HUES64 (cell line): Measurements from ENCODE around the gene MBNL1.

Source experiments
- H3K27ac ChIP-seq: 2 replicates; pipeline ENCODE4 v1.7.0; 2013; ENCODE audit warnings: low read depth, low read length, inconsistent platforms
- H3K27me3 ChIP-seq: 2 replicates; pipeline ENCODE4 v1.6.1; 2013; ENCODE audit warnings: mild to moderate bottlenecking, low read length; ENCODE audit not compliant: insufficient read depth
- H3K36me3 ChIP-seq: 2 replicates; pipeline ENCODE4 v1.6.1; 2013; ENCODE audit warnings: mild to moderate bottlenecking, low read length; ENCODE audit not compliant: insufficient read depth
- H3K4me1 ChIP-seq: 2 replicates; pipeline ENCODE4 v1.6.1; 2013; ENCODE audit warnings: mild to moderate bottlenecking, low read length, moderate library complexity; ENCODE audit not compliant: insufficient read depth
- H3K4me3 ChIP-seq: 2 replicates; pipeline ENCODE4 v1.5.1; 2013; ENCODE audit warnings: mild to moderate bottlenecking, low read length, moderate library complexity
- H3K9ac ChIP-seq: 2 replicates; pipeline ENCODE4 v1.6.1; 2013; ENCODE audit warnings: mild to moderate bottlenecking, low read depth, low read length
- H3K9me3 ChIP-seq: 2 replicates; pipeline ENCODE4 v1.6.1; 2013; ENCODE audit warnings: low read depth, low read length; ENCODE audit not compliant: insufficient read depth
- WGBS: fragments of 150-250, 120-280 bp; methylation state at CpG from one replicate; pipeline ENCODE4 v1.1.7; 2013; ENCODE audit warnings: missing lambda C conversion rate; 5-methylcytosine and 5-hydroxymethylcytosine counted together

MBNL1 gene

DNA sequence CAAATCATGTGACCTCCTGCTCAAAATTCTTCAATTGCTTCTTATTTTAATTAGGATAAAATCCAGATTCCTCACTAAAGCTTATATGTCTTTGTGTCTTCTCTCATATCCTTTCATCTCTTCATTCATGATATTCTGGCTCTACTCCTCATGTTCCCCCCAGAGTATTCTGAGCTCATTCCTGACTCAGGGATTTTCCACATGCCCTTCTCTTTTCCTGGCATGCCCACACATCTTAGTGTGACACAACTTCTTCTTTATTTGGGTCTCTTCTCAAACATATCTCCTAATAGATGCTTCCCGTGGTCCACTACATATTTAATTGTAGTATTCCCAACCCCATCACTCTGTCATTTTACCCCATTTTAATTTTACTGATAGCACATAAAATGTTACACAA, 15.2 kb upstream of the MBNL1 start:
- H3K27me3 ChIP-seq = peaks cover 3% of the 10 kb centered on the region; the same call in 1 of the 2 replicates
- no peaks in the 10 kb centered on the region for H3K9me3 ChIP-seq
- no peak overlapping the region for H3K4me3 ChIP-seq
- no peak overlapping the region for H3K9ac ChIP-seq
- no peak overlapping the region for H3K27ac ChIP-seq
- H3K4me1 ChIP-seq = no peaks in the 10 kb centered on the region
- H3K36me3 ChIP-seq = no peaks in the 10 kb centered on the region
- WGBS = 94% methylated on average over 1 of the region's 1 CpG

DNA sequence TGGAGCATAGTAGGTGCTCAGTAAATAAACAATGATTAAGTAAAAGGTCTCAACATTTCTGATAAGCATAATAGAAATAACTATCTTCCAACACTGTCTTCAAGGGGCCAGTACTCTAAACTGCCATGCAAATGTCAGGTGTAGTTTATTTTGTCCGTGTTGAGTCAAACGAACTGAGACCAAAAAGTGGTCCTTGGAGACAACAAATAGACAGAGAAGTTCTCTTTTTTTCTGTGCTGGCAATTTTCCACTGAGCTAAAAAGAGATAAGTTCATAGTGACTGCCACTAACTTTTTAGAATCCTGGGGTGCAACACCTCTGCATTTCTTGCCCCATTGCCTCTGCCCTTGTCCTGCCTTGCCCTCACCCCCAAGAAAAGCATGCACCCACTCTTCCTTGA, 14.7 kb upstream of the MBNL1 start:
- no peaks in the 10 kb centered on the region for H3K36me3 ChIP-seq
- H3K4me1 ChIP-seq = no peaks in the 10 kb centered on the region
- 94% methylated on average over 2 of the region's 2 CpGs for WGBS
- no peak overlapping the region for H3K27ac ChIP-seq
- H3K9me3 ChIP-seq = no peaks in the 10 kb centered on the region
- no peak overlapping the region for H3K9ac ChIP-seq
- no peak overlapping the region for H3K4me3 ChIP-seq
- peaks cover 5% of the 10 kb centered on the region; the same call in 1 of the 2 replicates for H3K27me3 ChIP-seq

DNA sequence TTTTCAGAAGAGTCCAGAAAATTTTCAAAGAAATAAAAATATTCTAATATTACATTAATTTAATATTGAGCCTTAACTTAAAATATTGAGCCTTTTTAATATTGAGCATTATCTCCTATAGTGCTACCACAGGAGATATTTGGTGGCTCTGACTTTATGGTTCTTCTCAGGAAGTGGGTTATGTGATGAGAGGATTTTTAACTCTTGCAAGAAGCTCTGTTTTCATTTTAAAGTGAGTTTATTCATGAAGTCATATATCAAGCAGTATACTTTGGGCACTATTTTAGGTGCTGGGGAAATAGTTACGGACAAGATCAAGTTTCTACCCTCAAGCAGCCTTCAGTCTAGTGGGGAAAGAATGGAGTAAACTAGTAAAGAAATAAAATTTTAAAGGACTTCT, 13.4 kb upstream of the MBNL1 start:
- no peaks in the 10 kb centered on the region for H3K36me3 ChIP-seq
- no peak overlapping the region for H3K4me3 ChIP-seq
- 100% methylated on average over 1 of the region's 1 CpG for WGBS
- H3K9ac ChIP-seq = no peak overlapping the region
- no peak overlapping the region for H3K27ac ChIP-seq
- H3K9me3 ChIP-seq = no peaks in the 10 kb centered on the region
- no peaks in the 10 kb centered on the region for H3K4me1 ChIP-seq
- peaks cover 5% of the 10 kb centered on the region; the same call in 1 of the 2 replicates for H3K27me3 ChIP-seq

DNA sequence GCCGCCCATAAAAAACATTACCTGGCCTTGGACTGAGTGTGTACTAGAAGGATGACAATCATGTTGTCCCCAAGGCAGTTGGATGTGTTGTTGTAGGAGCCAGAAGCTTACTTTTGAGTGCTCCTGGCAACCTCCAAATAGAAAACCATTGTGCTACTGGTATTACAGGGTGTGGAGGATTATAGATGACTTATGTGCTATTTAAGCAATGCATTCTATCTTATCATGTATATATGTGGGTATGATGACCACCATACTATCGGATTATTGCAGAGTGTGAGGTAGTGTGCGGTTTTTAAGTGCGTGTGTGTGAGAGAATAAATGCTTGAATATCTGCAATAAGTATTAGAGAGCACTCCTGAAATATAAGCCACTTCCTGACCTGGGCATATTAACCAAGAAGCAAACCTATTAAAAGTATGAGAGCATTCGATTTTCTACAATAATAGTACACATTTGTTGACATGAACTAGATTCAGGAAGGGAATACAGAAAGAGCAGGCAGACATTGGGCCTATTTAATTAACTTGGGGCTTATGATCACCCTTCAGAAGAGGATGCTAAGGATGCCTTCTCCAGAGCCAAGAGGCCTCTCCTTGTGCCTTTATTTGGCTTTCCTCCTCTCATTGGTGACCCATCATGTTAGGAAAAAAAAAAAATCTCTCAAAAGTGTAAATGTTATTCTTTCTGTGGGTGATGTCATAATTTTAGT, 11.7 kb upstream of the MBNL1 start:
- H3K4me1 ChIP-seq = no peaks in the 10 kb centered on the region
- no peak overlapping the region for H3K4me3 ChIP-seq
- WGBS = 96% methylated on average over 5 of the region's 5 CpGs
- no peak overlapping the region for H3K27ac ChIP-seq
- H3K27me3 ChIP-seq = peaks cover 6% of the 10 kb centered on the region; the same call in 1 of the 2 replicates
- H3K9ac ChIP-seq = no peak overlapping the region
- H3K9me3 ChIP-seq = no peaks in the 10 kb centered on the region
- H3K36me3 ChIP-seq = no peaks in the 10 kb centered on the region

DNA sequence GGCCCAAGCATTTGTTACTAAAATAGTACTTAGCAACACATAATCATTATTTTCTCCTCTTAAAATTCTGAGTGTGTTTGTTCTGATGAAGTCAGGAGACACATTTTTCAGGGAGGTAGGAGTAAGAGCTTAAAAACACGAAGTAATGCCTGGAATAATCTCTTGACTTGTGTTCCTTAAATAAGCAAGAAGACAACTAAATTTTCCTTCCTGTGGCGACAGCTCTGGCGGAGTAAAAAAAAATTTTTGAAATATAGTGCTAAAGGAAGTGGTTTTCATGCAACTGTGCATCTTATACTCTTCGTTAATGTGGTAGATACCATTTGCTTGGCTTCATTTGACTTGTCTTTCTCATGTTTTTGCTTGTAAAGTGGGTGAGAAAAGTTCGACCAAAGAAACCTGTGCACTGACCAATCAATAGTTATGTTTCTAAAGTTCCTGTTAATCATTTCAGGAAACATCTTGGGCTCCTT, 11.1 kb upstream of the MBNL1 start:
- Histone ChIP-seq H3K9me3 (no peaks in the 10 kb centered on the region), H3K27ac (no peak overlapping the region), H3K9ac (no peak overlapping the region), H3K36me3 (no peaks in the 10 kb centered on the region), H3K27me3 (peaks cover 10% of the 10 kb centered on the region; the same call in 1 of the 2 replicates), H3K4me3 (no peak overlapping the region), H3K4me1 (no peaks in the 10 kb centered on the region)
- WGBS = 95% methylated on average over 5 of the region's 5 CpGs

DNA sequence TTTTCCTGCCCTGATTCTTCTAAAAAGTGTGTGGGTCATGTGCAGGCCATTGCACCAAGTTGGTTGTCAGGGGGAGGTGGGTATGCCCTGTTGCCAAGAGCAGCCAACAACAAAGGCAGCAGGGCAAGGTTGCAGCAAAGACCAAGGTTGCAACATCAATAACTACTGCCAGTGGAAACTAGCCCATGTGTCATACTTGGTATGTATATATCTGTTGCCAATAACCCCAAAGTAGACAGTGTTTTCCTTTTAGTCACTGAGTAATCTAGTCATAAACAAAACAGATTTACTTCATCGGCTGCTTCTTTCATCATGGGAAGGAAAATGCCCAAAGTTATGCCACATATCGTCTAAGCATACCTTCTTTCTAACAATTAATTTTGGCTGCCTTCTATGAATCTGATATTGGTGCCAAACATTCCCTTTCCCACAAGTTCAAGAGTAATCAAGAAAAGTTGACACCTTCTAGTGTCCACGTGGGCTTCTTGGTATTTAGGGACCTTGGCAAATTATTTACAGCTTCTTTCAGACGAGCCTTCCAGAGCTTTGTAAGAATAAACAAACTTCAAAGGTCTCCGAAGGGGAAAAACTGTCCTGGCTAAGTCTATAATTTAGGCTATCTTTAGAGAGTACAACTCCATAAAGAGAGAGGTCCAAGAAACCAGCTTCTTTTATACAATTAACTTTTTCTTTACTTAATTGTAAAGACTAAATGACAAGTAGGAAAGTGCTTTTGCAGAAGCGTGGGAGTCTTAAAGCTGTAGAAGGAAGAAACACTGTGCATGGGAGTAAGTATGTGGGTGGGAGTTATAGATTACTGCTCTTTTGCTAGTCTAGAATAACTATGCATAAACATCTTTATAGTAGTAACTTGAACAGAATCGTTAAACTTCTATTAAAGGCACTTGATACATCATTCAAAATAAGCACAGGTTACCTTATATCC, 10.0 kb upstream of the MBNL1 start:
- H3K4me3 ChIP-seq = no peak overlapping the region

DNA sequence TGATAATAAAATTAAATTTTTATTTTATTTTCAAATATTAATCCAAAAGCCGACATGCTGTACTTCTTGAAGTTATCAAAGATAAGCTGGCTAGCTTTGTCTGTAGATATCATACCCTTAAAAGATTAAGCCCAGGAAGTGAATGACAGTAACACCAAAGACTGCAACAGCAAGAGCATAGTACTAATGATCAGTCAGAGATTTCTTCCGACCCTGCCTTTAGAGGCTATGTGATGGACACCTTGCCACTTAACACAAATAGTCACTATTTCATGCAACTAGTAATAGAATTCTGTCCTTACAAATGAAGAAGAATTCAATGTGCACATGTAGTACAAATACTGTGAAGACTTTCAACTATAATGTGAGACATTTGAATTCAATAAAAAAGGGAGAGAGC, 9.3 kb upstream of the MBNL1 start:
- Histone ChIP-seq H3K4me3 (no peak overlapping the region), H3K4me1 (no peaks in the 10 kb centered on the region), H3K27me3 (peaks cover 10% of the 10 kb centered on the region; the same call in 1 of the 2 replicates), H3K9ac (no peak overlapping the region), H3K27ac (no peak overlapping the region), H3K9me3 (no peaks in the 10 kb centered on the region), H3K36me3 (no peaks in the 10 kb centered on the region)
- 77% methylated on average over 2 of the region's 2 CpGs for WGBS

More for the DNA sequence above, 10.0 kb upstream of the MBNL1 start:
- Histone ChIP-seq H3K27ac (no peak overlapping the region), H3K27me3 (peaks cover 10% of the 10 kb centered on the region; the same call in 1 of the 2 replicates), H3K4me1 (no peaks in the 10 kb centered on the region), H3K9me3 (no peaks in the 10 kb centered on the region), H3K9ac (no peak overlapping the region), H3K36me3 (no peaks in the 10 kb centered on the region)
- 89% methylated on average over 7 of the region's 7 CpGs for WGBS

DNA sequence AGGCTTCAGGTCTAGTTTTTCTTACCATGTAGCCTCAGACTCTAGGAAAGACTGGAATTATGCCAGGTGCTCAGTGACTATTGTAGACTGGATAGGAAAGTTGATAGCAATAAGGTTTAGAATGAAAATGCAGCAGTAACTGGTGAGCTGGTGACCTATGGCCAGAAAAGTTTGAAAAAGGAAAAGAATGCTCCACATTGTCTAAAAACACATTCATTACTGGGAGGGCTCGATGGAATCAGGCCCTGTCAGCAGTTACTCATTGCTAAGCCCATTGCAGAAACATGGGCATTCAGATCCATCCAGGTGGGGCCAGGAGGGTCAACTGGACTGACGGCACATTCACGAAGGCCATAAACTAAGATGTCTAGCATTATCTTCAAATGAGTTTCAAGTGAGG, 8.7 kb upstream of the MBNL1 start:
- H3K9ac ChIP-seq = no peak overlapping the region
- WGBS = 91% methylated on average over 3 of the region's 3 CpGs

DNA sequence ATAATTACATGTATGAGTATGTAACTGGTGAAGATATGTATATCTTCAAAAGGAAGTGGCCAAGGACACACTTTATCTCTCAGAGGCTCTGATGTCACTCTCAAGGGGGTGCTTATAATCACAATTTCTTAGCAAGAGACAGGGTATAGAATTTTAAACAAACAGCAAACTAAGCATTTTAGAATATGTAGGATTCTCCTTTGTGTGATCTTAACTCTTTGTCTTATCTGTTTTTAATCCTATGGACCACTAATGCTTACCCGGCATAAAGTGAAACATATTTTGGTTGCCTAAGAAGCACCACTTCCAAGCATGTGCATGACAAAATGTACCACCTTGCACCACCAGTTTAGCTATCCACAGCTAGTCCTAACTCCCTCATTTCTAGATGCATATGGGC, 8.2 kb upstream of the MBNL1 start:
- Histone ChIP-seq H3K4me3 (no peak overlapping the region), H3K27ac (no peak overlapping the region), H3K36me3 (no peaks in the 10 kb centered on the region), H3K9me3 (no peaks in the 10 kb centered on the region), H3K27me3 (peaks cover 10% of the 10 kb centered on the region; the same call in 1 of the 2 replicates), H3K9ac (no peak overlapping the region), H3K4me1 (no peaks in the 10 kb centered on the region)
- 97% methylated on average over 1 of the region's 1 CpG for WGBS

More for the DNA sequence above, 8.7 kb upstream of the MBNL1 start:
- H3K27ac ChIP-seq = no peak overlapping the region
- H3K36me3 ChIP-seq = no peaks in the 10 kb centered on the region
- peaks cover 10% of the 10 kb centered on the region; the same call in 1 of the 2 replicates for H3K27me3 ChIP-seq
- H3K4me1 ChIP-seq = no peaks in the 10 kb centered on the region
- H3K9me3 ChIP-seq = no peaks in the 10 kb centered on the region
- H3K4me3 ChIP-seq = no peak overlapping the region

DNA sequence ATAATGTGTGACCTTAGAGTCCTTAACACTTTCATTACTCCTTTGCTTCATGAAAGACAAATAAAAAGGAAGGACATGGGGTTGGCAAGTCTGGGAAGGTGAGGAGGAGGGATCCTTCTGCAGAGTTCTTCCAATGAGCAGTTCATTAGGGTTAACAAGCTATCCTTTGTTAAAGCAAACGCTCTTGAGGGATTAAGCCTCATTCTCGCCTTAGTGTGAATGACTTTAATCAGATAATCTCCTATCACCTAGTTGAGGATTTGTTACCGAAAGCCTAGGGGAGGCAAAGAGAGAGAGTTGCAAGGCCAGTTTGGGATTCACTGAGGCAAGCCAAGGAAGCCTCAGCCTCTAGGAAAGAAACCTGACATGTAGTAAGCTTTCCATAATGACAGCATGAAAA, 7.4 kb upstream of the MBNL1 start:
- no peak overlapping the region for H3K9ac ChIP-seq
- no peaks in the 10 kb centered on the region for H3K36me3 ChIP-seq
- H3K9me3 ChIP-seq = no peaks in the 10 kb centered on the region
- H3K4me3 ChIP-seq = no peak overlapping the region
- H3K4me1 ChIP-seq = peaks cover 4% of the 10 kb centered on the region; the same call in 1 of the 2 replicates
- no peak overlapping the region for H3K27ac ChIP-seq
- peaks cover 17% of the 10 kb centered on the region for H3K27me3 ChIP-seq
- 49% methylated on average over 3 of the region's 3 CpGs for WGBS

DNA sequence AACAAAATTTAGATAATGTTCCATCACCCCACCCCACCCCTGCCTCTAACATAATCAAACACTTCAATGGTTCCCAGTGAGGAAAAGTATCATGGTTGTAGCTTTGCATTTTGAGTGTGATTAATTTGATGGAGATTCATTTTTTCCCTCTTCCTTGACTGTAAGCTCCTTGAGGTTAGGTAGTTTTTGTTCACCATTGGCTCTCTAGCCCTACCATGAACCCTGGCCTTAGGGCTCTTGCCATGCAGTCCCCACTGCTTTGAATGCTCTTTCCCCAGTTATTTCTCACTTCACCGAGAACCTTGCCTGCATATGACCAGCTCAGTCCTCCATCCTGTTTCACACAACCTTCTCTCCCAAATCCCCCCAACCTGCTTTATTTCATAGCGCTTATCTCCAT, 5.0 kb upstream of the MBNL1 start:
- H3K27me3 ChIP-seq = peaks cover 34% of the 10 kb centered on the region
- no peak overlapping the region for H3K4me3 ChIP-seq
- H3K36me3 ChIP-seq = no peaks in the 10 kb centered on the region
- WGBS = 81% methylated on average over 2 of the region's 2 CpGs
- H3K27ac ChIP-seq = no peak overlapping the region
- peaks cover 15% of the 10 kb centered on the region for H3K4me1 ChIP-seq
- H3K9ac ChIP-seq = no peak overlapping the region
- H3K9me3 ChIP-seq = no peaks in the 10 kb centered on the region
